ENCODE results near the gene CACNB4.
A peak's percentile ranks its signal among the peaks of the same experiment; 100 is the strongest.

Gene CACNB4

DNA sequence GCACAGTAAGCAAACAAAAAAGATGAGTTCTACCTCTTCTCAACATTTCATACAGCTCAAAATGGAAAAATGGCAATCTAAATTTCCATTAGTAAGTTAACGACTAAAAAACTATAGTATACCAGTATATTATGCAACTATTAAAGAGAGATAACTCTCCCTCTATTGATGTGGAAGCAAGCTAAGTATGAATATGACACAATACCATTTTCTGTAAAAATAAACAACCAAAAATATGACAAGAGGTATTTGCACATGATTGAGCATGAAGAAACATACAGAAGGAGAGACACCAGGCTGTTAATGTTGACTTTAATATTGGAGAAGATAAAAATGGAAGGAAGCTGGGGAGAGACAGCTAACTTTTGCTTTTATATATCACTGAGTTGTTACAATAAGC is 167.1 kb downstream of the CACNB4 start:
- TF ChIP-seq, protein P1, sequence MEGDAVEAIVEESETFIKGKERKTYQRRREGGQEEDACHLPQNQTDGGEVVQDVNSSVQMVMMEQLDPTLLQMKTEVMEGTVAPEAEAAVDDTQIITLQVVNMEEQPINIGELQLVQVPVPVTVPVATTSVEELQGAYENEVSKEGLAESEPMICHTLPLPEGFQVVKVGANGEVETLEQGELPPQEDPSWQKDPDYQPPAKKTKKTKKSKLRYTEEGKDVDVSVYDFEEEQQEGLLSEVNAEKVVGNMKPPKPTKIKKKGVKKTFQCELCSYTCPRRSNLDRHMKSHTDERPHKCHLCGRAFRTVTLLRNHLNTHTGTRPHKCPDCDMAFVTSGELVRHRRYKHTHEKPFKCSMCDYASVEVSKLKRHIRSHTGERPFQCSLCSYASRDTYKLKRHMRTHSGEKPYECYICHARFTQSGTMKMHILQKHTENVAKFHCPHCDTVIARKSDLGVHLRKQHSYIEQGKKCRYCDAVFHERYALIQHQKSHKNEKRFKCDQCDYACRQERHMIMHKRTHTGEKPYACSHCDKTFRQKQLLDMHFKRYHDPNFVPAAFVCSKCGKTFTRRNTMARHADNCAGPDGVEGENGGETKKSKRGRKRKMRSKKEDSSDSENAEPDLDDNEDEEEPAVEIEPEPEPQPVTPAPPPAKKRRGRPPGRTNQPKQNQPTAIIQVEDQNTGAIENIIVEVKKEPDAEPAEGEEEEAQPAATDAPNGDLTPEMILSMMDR (IDR thresholded peaks at IDR 0.05), result no peak
- H3K4me1 ChIP-seq (ENCODE audit: control insufficient read depth in 1 of 2, insufficient read depth in 1 of 2, low read depth in 1 of 2, low read length in 1 of 2), result peaks cover 28% of the 10 kb centered on the region in 2 experiments
- no peak overlapping the region for H3K27ac ChIP-seq

DNA sequence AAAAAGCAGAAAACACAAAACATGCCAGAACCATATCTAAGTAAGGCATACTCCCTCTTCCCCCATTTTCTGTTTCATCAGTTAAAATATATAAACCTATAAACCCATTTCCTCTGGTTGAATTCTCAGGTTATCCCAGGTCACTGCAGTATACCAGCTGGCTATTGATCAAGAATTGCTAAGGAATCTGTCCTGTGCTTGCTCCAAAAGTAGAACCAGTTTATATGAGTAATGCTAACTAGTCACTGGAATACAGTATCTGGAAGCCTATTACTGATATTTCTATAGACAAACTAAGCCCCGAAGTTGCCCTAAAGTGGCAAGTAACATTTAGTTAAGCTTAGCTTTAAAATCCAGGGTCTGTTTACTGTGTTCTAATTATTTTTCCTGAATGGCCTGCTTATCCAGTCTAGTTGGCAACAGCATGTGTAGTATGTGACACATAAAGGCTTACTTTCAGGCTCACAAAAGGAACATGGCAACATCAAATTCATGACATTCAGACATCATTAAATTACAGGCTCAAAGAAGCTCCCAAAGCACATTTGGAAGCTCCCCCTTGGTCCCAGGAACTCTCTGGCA is 167.7 kb downstream of the CACNB4 start:
- no peak overlapping the region for H3K4me3 ChIP-seq (ENCODE audit: low read depth in 1 of 2, low read length in 1 of 2)
- H3K27ac ChIP-seq, result no peak overlapping the region
- H3K9me3 ChIP-seq, result no peaks in the 10 kb centered on the region
- TF ChIP-seq, protein P1 (IDR thresholded peaks at IDR 0.05), result no peak
- peaks cover 28% of the 10 kb centered on the region in 2 experiments for H3K4me1 ChIP-seq (ENCODE audit: control insufficient read depth in 1 of 2, insufficient read depth in 1 of 2, low read depth in 1 of 2, low read length in 1 of 2)
- no peaks in the 10 kb centered on the region for H3K36me3 ChIP-seq
- H3K27me3 ChIP-seq, result no peaks in the 10 kb centered on the region

More for the DNA sequence above, 167.1 kb downstream of the CACNB4 start:
- Histone ChIP-seq H3K27me3 (no peaks in the 10 kb centered on the region), H3K4me3 (ENCODE audit: low read depth in 1 of 2, low read length in 1 of 2) (no peak overlapping the region), H3K36me3 (no peaks in the 10 kb centered on the region), H3K9me3 (no peaks in the 10 kb centered on the region)

DNA sequence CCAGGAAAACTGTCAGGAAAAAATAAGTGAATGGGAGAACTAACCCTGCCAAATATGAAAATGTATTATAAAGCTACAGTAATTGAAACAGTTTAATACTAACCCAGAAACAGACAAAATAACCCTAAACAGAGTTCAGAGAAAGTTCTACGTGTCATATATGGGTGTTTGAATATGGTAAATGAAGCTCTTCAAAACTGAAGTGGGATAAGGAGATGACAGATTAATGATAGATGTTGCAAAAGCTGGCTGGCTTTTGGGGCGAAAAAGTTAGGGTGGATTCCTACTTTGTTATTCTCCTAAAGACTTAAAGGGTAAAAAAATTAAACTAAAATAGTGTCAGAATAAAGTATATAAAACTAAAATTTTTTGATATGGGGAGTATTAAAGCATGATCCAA is 168.8 kb downstream of the CACNB4 start:
- Histone ChIP-seq H3K27me3 (no peaks in the 10 kb centered on the region), H3K4me1 (ENCODE audit: control insufficient read depth in 1 of 2, insufficient read depth in 1 of 2, low read depth in 1 of 2, low read length in 1 of 2) (peaks cover 28% of the 10 kb centered on the region in 2 experiments), H3K4me3 (ENCODE audit: low read depth in 1 of 2, low read length in 1 of 2) (no peak overlapping the region), H3K36me3 (no peaks in the 10 kb centered on the region), H3K9me3 (no peaks in the 10 kb centered on the region), H3K27ac (no peak overlapping the region)
- TF ChIP-seq, protein P1 (IDR thresholded peaks at IDR 0.05), result no peak

- peaks cover 35 to 38% of the 10 kb centered on the region in 2 experiments for H3K4me1 ChIP-seq (ENCODE audit: control insufficient read depth in 1 of 2, insufficient read depth in 1 of 2, low read depth in 1 of 2, low read length in 1 of 2)
- H3K36me3 ChIP-seq, result no peaks in the 10 kb centered on the region
- no peaks in the 10 kb centered on the region for H3K27me3 ChIP-seq
- H3K27ac ChIP-seq, result peak overlapping the region; percentile 77
- H3K4me3 ChIP-seq (ENCODE audit: low read depth in 1 of 2, low read length in 1 of 2), result peak overlapping the region; percentile 4 to 7
- no peaks in the 10 kb centered on the region for H3K9me3 ChIP-seq
- TF ChIP-seq, protein P1 (IDR thresholded peaks at IDR 0.05), result no peak
Observed at GRCh38 chr2:151928380-151928779, 170.5 kb downstream of the CACNB4 start.

- H3K9me3 ChIP-seq, result no peaks in the 10 kb centered on the region
- no peaks in the 10 kb centered on the region for H3K27me3 ChIP-seq
- TF ChIP-seq, protein P1 (IDR thresholded peaks at IDR 0.05), result no peak
- no peaks in the 10 kb centered on the region for H3K36me3 ChIP-seq
- peak overlapping the region; percentile 77 for H3K27ac ChIP-seq
- no peak overlapping the region for H3K4me3 ChIP-seq (ENCODE audit: low read depth in 1 of 2, low read length in 1 of 2)
- H3K4me1 ChIP-seq (ENCODE audit: control insufficient read depth in 1 of 2, insufficient read depth in 1 of 2, low read depth in 1 of 2, low read length in 1 of 2), result peaks cover 42 to 45% of the 10 kb centered on the region in 2 experiments
Observed at GRCh38 chr2:151927501-151928221, 171.2 kb downstream of the CACNB4 start.

Measured in neutrophil (primary cell).